NCI-H524 (cell line): ENCODE data around the gene DONSON.
A peak's percentile ranks its signal among the peaks of the same experiment; 100 is the strongest.
"Not testable (repeated sequence)": the region's sequence is repeated elsewhere in the genome, so short reads cannot be mapped to it uniquely, and the experiment has no call there.

Source experiments
- DNase-seq, 2 experiments: peaks; one replicate each; lab custom pipeline; 2025; lab: John Stamatoyannopoulos, UW

The DONSON gene

GRCh38 chr21:33588485-33589335 is at the start of gene DONSON:
DONSON (minus strand) TSS chr21:33588684; CDS start chr21:33588641, 43 bp downstream.
- peak; percentile 69 to 81 for DNase-seq

- no peak for DNase-seq
These were observed 45.8 kb upstream of the DONSON start for GRCh38 chr21:33634254-33634653.

- DNase-seq: not testable (repeated sequence)
These were observed 37.7 kb upstream of the DONSON start for GRCh38 chr21:33626151-33626550.

- DNase-seq: no peak
These were observed 33.8 kb upstream of the DONSON start for GRCh38 chr21:33622253-33622652.

- no peak for DNase-seq
These were observed 31.2 kb upstream of the DONSON start for GRCh38 chr21:33619726-33620125.

GRCh38 chr21:33618407-33618806 is 29.9 kb upstream of the DONSON start:
- no peak for DNase-seq

- DNase-seq: not testable (repeated sequence)
These were observed 29.1 kb upstream of the DONSON start for GRCh38 chr21:33617565-33617964.

GRCh38 chr21:33611006-33611744 is 22.7 kb upstream of the DONSON start:
- no peak for DNase-seq

- no peak for DNase-seq
These were observed 20.1 kb upstream of the DONSON start for GRCh38 chr21:33608559-33608958.

GRCh38 chr21:33598051-33598450 is 9.6 kb upstream of the DONSON start:
- no peak for DNase-seq

GRCh38 chr21:33587792-33588484 is 546 bp downstream of the DONSON start:
- DNase-seq: peak; percentile 23 to 57

GRCh38 chr21:33586927-33587326 is 1.6 kb downstream of the DONSON start:
- no peak for DNase-seq

GRCh38 chr21:33584455-33584854 is 4.0 kb downstream of the DONSON start:
- DNase-seq: no peak

- peak in 1 of 2 experiments; percentile 36 for DNase-seq
These were observed 9.4 kb downstream of the DONSON start for GRCh38 chr21:33578959-33579542.

GRCh38 chr21:33578214-33578613 is 10.3 kb downstream of the DONSON start:
- no peak for DNase-seq

GRCh38 chr21:33576741-33577141 is 11.7 kb downstream of the DONSON start:
- not testable (repeated sequence) for DNase-seq

- DNase-seq: no peak
These were observed 16.1 kb downstream of the DONSON start for GRCh38 chr21:33572350-33572749.

- DNase-seq: no peak
These were observed 18.5 kb downstream of the DONSON start for GRCh38 chr21:33569991-33570390.

- DNase-seq: no peak
These were observed 20.0 kb downstream of the DONSON start for GRCh38 chr21:33568448-33568847.

- DNase-seq: no peak
These were observed 20.6 kb downstream of the DONSON start for GRCh38 chr21:33567914-33568313.

GRCh38 chr21:33566514-33566913 is 22.0 kb downstream of the DONSON start:
- no peak for DNase-seq

- no peak for DNase-seq
These were observed 26.1 kb downstream of the DONSON start for GRCh38 chr21:33562389-33562788.
